HG02884 (cell line): ENCODE data around the gene PIM2.
"Not testable (repeated sequence)": the region's sequence is repeated elsewhere in the genome, so short reads cannot be mapped to it uniquely, and the experiment has no call there.

ENCODE experiments used
- ATAC-seq: cut with Tn5 transposase; IDR thresholded peaks from one replicate; pipeline ENCODE4 v1.9.1; 2021; ENCODE audit warnings: mild to moderate bottlenecking, moderate library complexity; ENCODE audit not compliant: unreplicated experiment

The PIM2 gene

GRCh38 chrX:48909703-48910294, 9.0 kb downstream of the PIM2 start:
- no peak for ATAC-seq

GRCh38 chrX:48908600-48908999, 10.2 kb downstream of the PIM2 start:
- no peak for ATAC-seq

- ATAC-seq, result no peak
Measured at GRCh38 chrX:48905090-48905790, 13.6 kb downstream of the PIM2 start.

GRCh38 chrX:48904626-48905025, 14.2 kb downstream of the PIM2 start:
- ATAC-seq, result no peak

- no peak for ATAC-seq
Measured at GRCh38 chrX:48904180-48904579, 14.6 kb downstream of the PIM2 start.

- no peak for ATAC-seq
Measured at GRCh38 chrX:48903290-48903689, 15.5 kb downstream of the PIM2 start.

- no peak for ATAC-seq
Measured at GRCh38 chrX:48902776-48903175, 16.0 kb downstream of the PIM2 start.

GRCh38 chrX:48902135-48902534, 16.7 kb downstream of the PIM2 start:
- ATAC-seq, result no peak

GRCh38 chrX:48901069-48901468, 17.8 kb downstream of the PIM2 start:
- ATAC-seq, result no peak

- ATAC-seq, result no peak
Measured at GRCh38 chrX:48899078-48899410, 19.8 kb downstream of the PIM2 start.

GRCh38 chrX:48897625-48898306, 21.1 kb downstream of the PIM2 start, which contains the start of the genes PQBP1 and TIMM17B:
Gene PQBP1, plus strand, starts transcription at chrX:48897930. Its CDS starts 580 bp downstream, at chrX:48898510.
Gene TIMM17B, minus strand, starts transcription at chrX:48897768. Its CDS starts 19 bp downstream, at chrX:48897749.
- peak; percentile 90 for ATAC-seq

GRCh38 chrX:48897157-48897624, 21.6 kb downstream of the PIM2 start:
- peak; percentile 9 for ATAC-seq

- ATAC-seq, result no peak
Measured at GRCh38 chrX:48896611-48897011, 22.2 kb downstream of the PIM2 start.

- ATAC-seq, result no peak
Measured at GRCh38 chrX:48894891-48895290, 23.9 kb downstream of the PIM2 start.

GRCh38 chrX:48893556-48894348, 25.1 kb downstream of the PIM2 start:
- ATAC-seq, result no peak

- no peak for ATAC-seq
Measured at GRCh38 chrX:48892896-48893295, 25.9 kb downstream of the PIM2 start.

GRCh38 chrX:48891402-48892288, 27.2 kb downstream of the PIM2 start:
- ATAC-seq, result peak; percentile 77

GRCh38 chrX:48890934-48891401, 27.9 kb downstream of the PIM2 start:
- peak; percentile 45 for ATAC-seq

- no peak for ATAC-seq
Measured at GRCh38 chrX:48890296-48890925, 28.4 kb downstream of the PIM2 start.

GRCh38 chrX:48886586-48886985, 32.2 kb downstream of the PIM2 start:
- ATAC-seq, result not testable (repeated sequence)
